ENCODE measurements around the gene SEH1L.
"Not testable (repeated sequence)": the region's sequence is repeated elsewhere in the genome, so short reads cannot be mapped to it uniquely, and the experiment has no call there.

Gene SEH1L

GRCh38 chr18:12995952-12996477 lies 48.2 kb downstream of the SEH1L start:
- no peak for DNase-seq (ENCODE audit: low read depth)

GRCh38 chr18:12996661-12997292 lies 49.0 kb downstream of the SEH1L start:
- DNase-seq (ENCODE audit: low read depth) = no peak

GRCh38 chr18:12997330-12997729 lies 49.5 kb downstream of the SEH1L start:
- not testable (repeated sequence) for DNase-seq (ENCODE audit: low read depth)

GRCh38 chr18:12998332-12999060 lies 50.7 kb downstream of the SEH1L start:
- no peak for DNase-seq (ENCODE audit: low read depth)

GRCh38 chr18:13003466-13003896 lies 55.7 kb downstream of the SEH1L start:
- no peak for DNase-seq (ENCODE audit: low read depth)

GRCh38 chr18:13004396-13004795 lies 56.6 kb downstream of the SEH1L start:
- DNase-seq (ENCODE audit: low read depth) = no peak

GRCh38 chr18:13005289-13005688 lies 57.5 kb downstream of the SEH1L start:
- no peak for DNase-seq (ENCODE audit: low read depth)

GRCh38 chr18:13006531-13007247 lies 58.9 kb downstream of the SEH1L start:
- DNase-seq (ENCODE audit: low read depth) = no peak

- DNase-seq (ENCODE audit: low read depth) = no peak
Observed at GRCh38 chr18:13007248-13007560, 59.4 kb downstream of the SEH1L start.

- DNase-seq (ENCODE audit: low read depth) = no peak
Observed at GRCh38 chr18:13011719-13012118, 63.9 kb downstream of the SEH1L start.

GRCh38 chr18:13014232-13014631 lies 66.4 kb downstream of the SEH1L start:
- DNase-seq (ENCODE audit: low read depth) = no peak

- DNase-seq (ENCODE audit: low read depth) = no peak
Observed at GRCh38 chr18:13014818-13015217, 67.0 kb downstream of the SEH1L start.

GRCh38 chr18:13017247-13017875 lies 69.5 kb downstream of the SEH1L start:
- no peak for DNase-seq (ENCODE audit: low read depth)

- no peak for DNase-seq (ENCODE audit: low read depth)
Observed at GRCh38 chr18:13018374-13018773, 70.6 kb downstream of the SEH1L start.

- DNase-seq (ENCODE audit: low read depth) = no peak
Observed at GRCh38 chr18:13019301-13019700, 71.5 kb downstream of the SEH1L start.

GRCh38 chr18:13022644-13023043 lies 74.8 kb downstream of the SEH1L start:
- DNase-seq (ENCODE audit: low read depth) = no peak

- no peak for DNase-seq (ENCODE audit: low read depth)
Observed at GRCh38 chr18:13025233-13025632, 77.4 kb downstream of the SEH1L start.

- DNase-seq (ENCODE audit: low read depth) = no peak
Observed at GRCh38 chr18:13026583-13027270, 78.9 kb downstream of the SEH1L start.

- DNase-seq (ENCODE audit: low read depth) = no peak
Observed at GRCh38 chr18:13028869-13029268, 81.1 kb downstream of the SEH1L start.

GRCh38 chr18:13032173-13032572 lies 84.4 kb downstream of the SEH1L start:
- DNase-seq (ENCODE audit: low read depth) = no peak

GRCh38 chr18:13035249-13035914 lies 87.6 kb downstream of the SEH1L start:
- no peak for DNase-seq (ENCODE audit: low read depth)

Measured in stimulated activated CD8-positive, alpha-beta memory T cell treated with anti-CD3 and anti-CD28 coated beads, Interleukin-15, amount 100 ng/mL, for 24 hours (primary cell).